Measurements from ENCODE around the gene RAB40C.
"Not testable (repeated sequence)": the region's sequence is repeated elsewhere in the genome, so short reads cannot be mapped to it uniquely, and the experiment has no call there.

Gene RAB40C

GRCh38 chr16:591231-591630 is 1.4 kb downstream of the RAB40C start:
- no peak for DNase-seq

GRCh38 chr16:591892-592517 is 2.1 kb downstream of the RAB40C start:
- no peak for DNase-seq

- peak; percentile 84 for DNase-seq
Measured at GRCh38 chr16:592518-593306, 2.8 kb downstream of the RAB40C start.

- peak; percentile 61 for DNase-seq
Measured at GRCh38 chr16:593406-593805, 3.5 kb downstream of the RAB40C start.

GRCh38 chr16:593807-594206 is 3.9 kb downstream of the RAB40C start:
- no peak for DNase-seq

GRCh38 chr16:595094-595528 is 5.2 kb downstream of the RAB40C start:
- no peak for DNase-seq

GRCh38 chr16:595942-596735 is 6.3 kb downstream of the RAB40C start:
- no peak for DNase-seq

- DNase-seq, result no peak
Measured at GRCh38 chr16:596736-597060, 6.8 kb downstream of the RAB40C start.

- DNase-seq, result not testable (repeated sequence)
Measured at GRCh38 chr16:597655-598054, 7.8 kb downstream of the RAB40C start.

GRCh38 chr16:598823-599739 is 9.2 kb downstream of the RAB40C start:
- DNase-seq, result no peak

GRCh38 chr16:600781-601180 is 10.9 kb downstream of the RAB40C start:
- no peak for DNase-seq

GRCh38 chr16:603933-604332 is 14.1 kb downstream of the RAB40C start:
- no peak for DNase-seq

- no peak for DNase-seq
Measured at GRCh38 chr16:606656-607307, 16.9 kb downstream of the RAB40C start.

GRCh38 chr16:608019-608418 is 18.2 kb downstream of the RAB40C start:
- no peak for DNase-seq

GRCh38 chr16:609316-609715 is 19.4 kb downstream of the RAB40C start:
- no peak for DNase-seq

GRCh38 chr16:609984-610383 is 20.1 kb downstream of the RAB40C start:
- DNase-seq, result no peak

- DNase-seq, result no peak
Measured at GRCh38 chr16:610513-611381, 20.9 kb downstream of the RAB40C start.

- DNase-seq, result no peak
Measured at GRCh38 chr16:615122-615521, 25.3 kb downstream of the RAB40C start.

- DNase-seq, result no peak
Measured at GRCh38 chr16:616733-617586, 27.1 kb downstream of the RAB40C start.

- DNase-seq, result no peak
Measured at GRCh38 chr16:617855-618254, 28.0 kb downstream of the RAB40C start.

All from NCI-H510A (cell line).